Neutrophil (primary cell): ENCODE data around the gene MYO18A.

Experiments
- H3K27ac ChIP-seq: fragments of 200-600 bp; sonication (generic); 2 replicates; pipeline ENCODE4 v1.5.1; 2016; ENCODE audit warnings: mild to moderate bottlenecking, moderate library complexity
- H3K27me3 ChIP-seq: fragments of 200-600 bp; sonication (generic); 2 replicates; pipeline ENCODE4 v1.6.0; 2016; ENCODE audit warnings: mild to moderate bottlenecking
- H3K36me3 ChIP-seq: fragments of 200-600 bp; sonication (generic); 2 replicates; pipeline ENCODE4 v1.5.1; 2017
- H3K4me1 ChIP-seq, 2 experiments: fragments of 200-600 bp in 1 of 2; sonication (generic) in 1 of 2; 1 replicate in 1 of 2; 2 replicates in 1 of 2; pipeline versions ENCODE4 v1.5.1 to v1.6.1; 2013 to 2016; ENCODE audit warnings: low read depth in 1 of 2, low read length in 1 of 2, mild to moderate bottlenecking in 1 of 2, moderate library complexity in 1 of 2; ENCODE audit not compliant: control insufficient read depth in 1 of 2, insufficient read depth in 1 of 2
- H3K4me3 ChIP-seq, 2 experiments: fragments of 200-600 bp in 1 of 2; sonication (generic) in 1 of 2; 1 replicate in 1 of 2; 2 replicates in 1 of 2; pipeline ENCODE4 v1.5.1; 2013 to 2016; ENCODE audit warnings: low read depth in 1 of 2, low read length in 1 of 2, mild to moderate bottlenecking in 1 of 2, moderate library complexity in 1 of 2
- H3K9me3 ChIP-seq: fragments of 200-600 bp; sonication (generic); 2 replicates; pipeline ENCODE4 v1.5.1; 2016
- CTCF ChIP-seq: fragments of 200-600 bp; sonication (generic); IDR thresholded peaks from 2 replicates; pipeline ENCODE4 v1.5.1; 2016; ENCODE audit warnings: antibody characterized with exemption

Gene MYO18A

DNA sequence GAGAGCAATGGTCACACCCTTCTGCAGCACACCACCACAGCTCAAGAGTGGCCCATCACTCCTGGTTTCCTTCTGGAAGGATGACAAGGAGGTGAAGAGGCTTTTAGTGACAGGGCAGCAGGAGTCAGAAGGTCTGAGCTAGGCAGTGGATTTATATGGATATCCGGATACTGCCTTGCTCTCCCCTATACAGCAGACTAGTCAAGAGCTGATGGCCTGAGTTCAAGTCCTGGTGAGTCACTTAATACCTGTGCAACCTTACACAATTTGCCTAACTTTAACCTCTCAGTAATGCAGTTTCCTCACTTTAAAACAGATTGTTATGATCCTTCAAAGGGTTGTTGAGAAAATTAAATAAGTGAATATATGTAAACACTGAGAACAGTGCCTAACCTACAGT, 22.9 kb downstream of the MYO18A start:
- no peak overlapping the region for H3K27ac ChIP-seq
- H3K4me3 ChIP-seq: no peak overlapping the region
- TF ChIP-seq CTCF: no peak
- H3K4me1 ChIP-seq: peaks cover 8 to 10% of the 10 kb centered on the region in 2 experiments
- H3K36me3 ChIP-seq: no peaks in the 10 kb centered on the region
- no peaks in the 10 kb centered on the region for H3K9me3 ChIP-seq
- H3K27me3 ChIP-seq: peaks cover 8% of the 10 kb centered on the region

GRCh38 chr17:29156781-29157180, 23.4 kb downstream of the MYO18A start:
- Histone ChIP-seq H3K27ac (no peak overlapping the region), H3K27me3 (peaks cover 8% of the 10 kb centered on the region), H3K36me3 (no peaks in the 10 kb centered on the region), H3K4me1 (peaks cover 8 to 10% of the 10 kb centered on the region in 2 experiments), H3K9me3 (no peaks in the 10 kb centered on the region), H3K4me3 (no peak overlapping the region)
- TF ChIP-seq CTCF: no peak

GRCh38 chr17:29155966-29156338, 24.2 kb downstream of the MYO18A start:
- Histone ChIP-seq H3K27me3 (peaks cover 8% of the 10 kb centered on the region), H3K9me3 (no peaks in the 10 kb centered on the region), H3K27ac (no peak overlapping the region), H3K36me3 (no peaks in the 10 kb centered on the region), H3K4me1 (peaks cover 8 to 10% of the 10 kb centered on the region in 2 experiments), H3K4me3 (no peak overlapping the region)
- no peak for TF ChIP-seq CTCF

- H3K4me3 ChIP-seq: no peak overlapping the region
- no peaks in the 10 kb centered on the region for H3K9me3 ChIP-seq
- H3K27me3 ChIP-seq: peaks cover 8% of the 10 kb centered on the region
- H3K27ac ChIP-seq: no peak overlapping the region
- no peaks in the 10 kb centered on the region for H3K36me3 ChIP-seq
- peaks cover 8 to 10% of the 10 kb centered on the region in 2 experiments for H3K4me1 ChIP-seq
- no peak for TF ChIP-seq CTCF
Measured at GRCh38 chr17:29155227-29155965, 24.8 kb downstream of the MYO18A start.

DNA sequence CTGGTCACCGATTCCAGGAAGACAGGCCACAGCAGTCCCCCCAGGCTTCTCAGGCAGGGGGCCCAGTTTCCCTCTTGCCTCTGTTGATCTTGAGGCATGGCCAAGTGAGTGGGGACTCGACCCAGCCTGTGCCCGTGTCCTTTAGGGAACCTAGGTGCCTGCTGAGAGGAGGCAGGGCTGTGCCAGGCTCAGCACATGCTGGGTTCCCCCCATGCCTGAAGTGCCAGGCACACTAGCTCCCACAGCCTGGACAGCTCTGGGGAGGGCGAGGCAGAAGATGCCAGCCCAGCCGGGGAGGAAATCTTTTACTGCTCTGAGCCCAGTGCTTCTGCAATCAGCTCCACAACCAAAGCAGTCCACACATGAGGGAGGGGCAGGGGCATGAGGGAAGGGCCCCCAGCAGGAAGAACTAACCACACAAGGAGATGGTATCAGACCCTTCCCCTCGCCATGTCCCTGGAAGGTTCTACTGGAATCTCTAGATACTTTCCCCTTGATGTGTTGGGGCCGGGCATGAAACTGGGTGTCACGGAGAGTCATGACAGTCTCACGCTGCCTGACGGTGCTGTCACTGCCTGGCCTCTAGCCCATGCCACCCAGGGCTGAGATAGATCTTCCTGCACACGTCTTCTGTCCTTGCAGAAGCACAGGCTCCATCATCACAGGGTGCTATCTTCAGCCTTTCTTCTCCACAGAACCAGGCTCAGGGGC, 25.5 kb downstream of the MYO18A start:
- H3K27ac ChIP-seq: peak overlapping the region; percentile 17
- no peak for TF ChIP-seq CTCF
- H3K27me3 ChIP-seq: peaks cover 8% of the 10 kb centered on the region
- no peak overlapping the region for H3K4me3 ChIP-seq
- H3K36me3 ChIP-seq: no peaks in the 10 kb centered on the region
- no peaks in the 10 kb centered on the region for H3K9me3 ChIP-seq
- peaks cover 10 to 12% of the 10 kb centered on the region in 2 experiments for H3K4me1 ChIP-seq
